A549 (cell line): ENCODE results near the gene CDK17. TPM values are rescaled to one million over a fixed set of nuclear protein-coding genes. Genes with fewer than 3 reads are reported as not detected.
"Not testable (repeated sequence)": the region's sequence is repeated elsewhere in the genome, so short reads cannot be mapped to it uniquely, and the experiment has no call there.

ENCODE experiments used
- ATAC-seq, 2 experiments: fragments of 200-7000 bp in 1 of 2; fragments of >200 bp in 1 of 2; cut with Nextera tagmentation in 1 of 2; cut with Tn5 transposase in 1 of 2; 3 replicates each; pipeline versions ENCODE4 v1.8.0 to v1.9.1; 2018 to 2020; ENCODE audit warnings: mild to moderate bottlenecking in 1 of 2, moderate library complexity in 1 of 2
- CTCF ChIA-PET: fragments of 300-600 bp; sonication (Branson Sonifier 250); formaldehyde crosslinking; extraction: SDS; loops from one replicate; lab custom pipeline; 2021; ENCODE audit warnings: antibody characterized with exemption, inconsistent platforms; lab: Yijun Ruan, JAX
- POLR2A ChIA-PET: fragments of 350-600 bp; formaldehyde crosslinking; extraction: SDS; loops from one replicate; lab custom pipeline; 2021; ENCODE audit warnings: antibody characterized with exemption, inconsistent platforms; lab: Yijun Ruan, JAX
- DNase-seq, 2 experiments: peaks; one replicate each; pipeline versions ENCODE4 v3.0.0 to v3.0.0-alpha.2; 2011 to 2016; ENCODE audit warnings: low read depth in 1 of 2, low spot score in 1 of 2
- FAIRE-seq: peaks from 2 replicates; lab custom pipeline; 2011; peaks lifted over from hg19 to GRCh38; lab: Jason Lieb, UNC
- H3K27ac ChIP-seq, 2 experiments: fragments of >200 bp; sonication (Bioruptor Twin); formaldehyde crosslinking; 3 replicates each; pipeline ENCODE4 v1.5.1; 2016 to 2017
- H3K4me1 ChIP-seq: fragments of >200 bp; sonication (Bioruptor Twin); formaldehyde crosslinking; 3 replicates; pipeline ENCODE4 v1.6.1; 2016
- H3K4me2 ChIP-seq: fragments of >200 bp; sonication (Bioruptor Twin); formaldehyde crosslinking; 3 replicates; pipeline ENCODE4 v1.6.1; 2016
- H3K4me3 ChIP-seq: fragments of >200 bp; sonication (Bioruptor Twin); formaldehyde crosslinking; 3 replicates; pipeline ENCODE4 v1.5.1; 2016
- H3K9me3 ChIP-seq: fragments of >200 bp; sonication (Bioruptor Twin); formaldehyde crosslinking; 3 replicates; pipeline ENCODE4 v1.6.1; 2016
- ATOH8 ChIP-seq: fragments of 250-450 bp; sonication (Bioruptor Pico); IDR thresholded peaks from 2 replicates; pipeline ENCODE4 v1.5.0; 2020; ENCODE audit warnings: low read depth, mild to moderate bottlenecking, moderate library complexity
- CHD2 ChIP-seq: fragments of 150-350 bp; IDR thresholded peaks from 2 replicates; pipeline ENCODE4 v1.6.1; 2014; ENCODE audit warnings: low read length; ENCODE audit not compliant: partially characterized antibody
- E2F6 ChIP-seq: IDR thresholded peaks from 2 replicates; pipeline ENCODE4 v1.6.1; 2012; ENCODE audit warnings: low read depth, borderline replicate concordance
- ESRRA ChIP-seq: fragments of 150-350 bp; IDR thresholded peaks from 2 replicates; pipeline ENCODE4 v1.6.1; 2014; ENCODE audit warnings: mild to moderate bottlenecking, low read length, borderline replicate concordance
- FOSL2 ChIP-seq, 2 experiments: fragments of 450-650 bp in 1 of 2; fragments of >200 bp in 1 of 2; sonication (Bioruptor Twin) in 1 of 2; formaldehyde crosslinking; IDR thresholded peaks; 2 replicates each; pipeline versions ENCODE4 v1.5.0 to v1.6.1; 2016 to 2020; ENCODE audit warnings: mild to moderate bottlenecking in 1 of 2, moderate library complexity in 1 of 2
- FOXS1 ChIP-seq: fragments of 250-450 bp; sonication (Bioruptor Pico); IDR thresholded peaks from 2 replicates; pipeline ENCODE4 v1.5.0; 2020; ENCODE audit warnings: mild to moderate bottlenecking, moderate library complexity
- HEYL ChIP-seq: fragments of 250-450 bp; sonication (Bioruptor Pico); IDR thresholded peaks from 2 replicates; pipeline ENCODE4 v1.8.0; 2021; ENCODE audit warnings: mild to moderate bottlenecking, moderate library complexity
- HOXA7 ChIP-seq: fragments of 250-450 bp; sonication (Bioruptor Pico); IDR thresholded peaks from 2 replicates; pipeline ENCODE4 v1.5.0; 2020; ENCODE audit warnings: mild to moderate bottlenecking, moderate library complexity
- KDM1A ChIP-seq: fragments of 200-600 bp; sonication (generic); IDR thresholded peaks from 2 replicates; pipeline ENCODE4 v1.6.1; 2016; ENCODE audit warnings: low read depth, mild to moderate bottlenecking
- MAZ ChIP-seq: fragments of 150-350 bp; IDR thresholded peaks from 2 replicates; pipeline ENCODE4 v1.6.1; 2014; ENCODE audit warnings: antibody characterized with exemption, low read depth, low read length, borderline replicate concordance
- NFE2L2 ChIP-seq: fragments of 150-350 bp; conservative IDR thresholded peaks from 2 replicates; pipeline ENCODE4 v1.6.1; 2014; ENCODE audit warnings: low read length
- POLR2A ChIP-seq: IDR thresholded peaks from 2 replicates; pipeline ENCODE4 v1.6.1; 2012; ENCODE audit warnings: mild to moderate bottlenecking, low read length
- POLR2AphosphoS2 ChIP-seq: conservative IDR thresholded peaks from 2 replicates; pipeline ENCODE4 v1.6.1; 2012; ENCODE audit warnings: low read length, improper control_type of control experiment, inconsistent platforms
- RAD21 ChIP-seq, 2 experiments: fragments of >200 bp in 1 of 2; sonication (Bioruptor Twin) in 1 of 2; formaldehyde crosslinking in 1 of 2; IDR thresholded peaks in 1 of 2; conservative IDR thresholded peaks in 1 of 2; 2 replicates in 1 of 2; 3 replicates in 1 of 2; pipeline ENCODE4 v1.6.1; 2012 to 2018; ENCODE audit warnings: inconsistent platforms in 1 of 2
- RCOR1 ChIP-seq: fragments of 150-350 bp; IDR thresholded peaks from 2 replicates; pipeline ENCODE4 v1.6.1; 2014; ENCODE audit warnings: antibody characterized with exemption, low read length, low read depth
- ZFP36 ChIP-seq: fragments of 450-650 bp; IDR thresholded peaks from 2 replicates; pipeline ENCODE4 v1.6.1; 2014; ENCODE audit warnings: borderline replicate concordance; ENCODE audit not compliant: partially characterized antibody
- ZNF302 ChIP-seq: fragments of 250-450 bp; sonication (Bioruptor Pico); IDR thresholded peaks from 2 replicates; pipeline ENCODE4 v1.9.0; 2021; ENCODE audit warnings: inconsistent platforms, mild to moderate bottlenecking, moderate library complexity
- WGBS: methylation state at CpG from one replicate; pipeline ENCODE4 v1.1.6; 2017; ENCODE audit errors: missing lambda C conversion rate; 5-methylcytosine and 5-hydroxymethylcytosine counted together
- polyA plus RNA-seq, 4 experiments: library from polyadenylated mRNA; depleted of rRNA in 3 of 4; stranded (reverse); fragments of >200 nt; fragmentation: RNase III in 1 of 4; extraction: RNeasy Plus Mini Kit Qiagen cat#74134 plus additional on column Dnase treatment in 1 of 4; gene quantifications; 2 replicates in 3 of 4; 3 replicates in 1 of 4; pipeline ENCODE4 v1.2.3, GENCODE V29; 2011 to 2017

Gene CDK17
- polyA plus RNA-seq, 2 of the 4 experiments (the other 2 are of a cell fraction), result 11.4 to 43.5 TPM

- no peak for TF ChIP-seq FOSL2 (IDR thresholded peaks at IDR 0.05)
- TF ChIP-seq FOSL2 (CRISPR knock-in tag; IDR thresholded peaks at IDR 0.05), result no peak
- TF ChIP-seq ESRRA, result no peak
- TF ChIP-seq ATOH8 (CRISPR knock-in tag), result no peak
- TF ChIP-seq ZFP36, result no peak
- no peak for TF ChIP-seq FOXS1 (CRISPR knock-in tag)
- TF ChIP-seq RAD21 (conservative IDR thresholded peaks at IDR 0.05 in 1 of 2, IDR thresholded peaks at IDR 0.05 in 1 of 2), result no peak
- TF ChIP-seq RCOR1, result no peak
- TF ChIP-seq ZNF302 (CRISPR knock-in tag), result no peak
- TF ChIP-seq E2F6, result no peak
- TF ChIP-seq MAZ, result no peak
- no peak for TF ChIP-seq POLR2A
- no peak for TF ChIP-seq NFE2L2
- no peak for TF ChIP-seq HEYL (CRISPR knock-in tag)
- TF ChIP-seq, all 56 proteins: peak for 0
- Histone ChIP-seq H3K9me3 (no peaks in the 10 kb centered on the region), H3K4me3 (no peak overlapping the region), H3K4me2 (no peak overlapping the region), H3K4me1 (no peaks in the 10 kb centered on the region), H3K27ac (no peak overlapping the region)
- ChIA-PET CTCF (interaction anchor here (0.7 to 1.7 kb wide), 3 partner anchors 11 to 36 kb away, joined by 3 to 4 read pairs (median 3); no protein-coding TSS in a partner anchor), POLR2A (no interaction called here)
- ATAC-seq, result no peak
- DNase-seq, result no peak
- no peak for FAIRE-seq
- 93% methylated on average over 1 of the region's 1 CpG for whole genome bisulfite sequencing
Observed at GRCh38 chr12:96437171-96437445, 36.9 kb upstream of the CDK17 start.

DNA sequence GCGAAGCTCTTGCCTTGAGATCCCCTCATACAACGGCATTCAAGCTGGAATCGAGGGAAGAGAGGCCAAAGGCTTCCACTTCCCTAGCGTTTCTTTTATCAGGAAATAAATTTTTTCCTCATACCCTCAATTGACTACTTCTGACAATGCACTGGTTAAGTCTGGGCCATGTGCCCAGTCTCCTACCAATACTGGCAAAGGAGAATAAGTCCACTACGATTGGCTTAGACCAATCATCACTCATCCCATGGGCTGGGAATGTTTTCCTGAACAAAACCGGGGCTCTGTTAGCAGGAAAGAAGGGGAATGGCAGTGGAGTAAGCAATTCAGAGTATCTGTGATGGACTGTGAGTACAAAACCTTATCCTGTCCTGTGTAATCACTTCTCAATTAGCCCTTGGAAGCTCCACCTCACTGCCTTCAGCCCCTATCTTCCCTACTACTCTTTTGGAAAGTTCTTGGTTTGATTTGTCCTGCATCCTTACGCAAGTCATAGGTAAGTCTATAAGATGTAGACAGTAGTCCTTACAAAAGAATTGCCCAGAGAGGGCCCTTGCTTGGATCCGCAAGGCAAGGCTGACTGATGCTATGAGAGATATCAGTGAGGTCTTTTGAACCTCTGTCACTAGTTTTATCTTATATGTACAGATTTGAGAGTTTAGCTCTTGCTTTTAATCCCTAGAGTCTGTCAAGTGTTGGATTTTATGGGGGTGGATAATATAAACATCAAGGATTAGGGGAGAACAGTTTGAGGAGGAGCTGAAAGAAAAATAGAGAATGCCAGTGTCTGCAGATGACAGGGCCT is 36.3 kb upstream of the CDK17 start:
- Histone ChIP-seq H3K9me3 (no peaks in the 10 kb centered on the region), H3K4me3 (no peak overlapping the region), H3K4me2 (no peak overlapping the region), H3K4me1 (peaks cover 1% of the 10 kb centered on the region; the same call in 1 of the 3 replicates), H3K27ac (no peak overlapping the region)
- no peak for FAIRE-seq
- no peak for DNase-seq
- ChIA-PET CTCF (interaction anchor here (0.7 to 1.7 kb wide), 3 partner anchors 10 to 35 kb away, joined by 3 to 4 read pairs (median 3); no protein-coding TSS in a partner anchor), POLR2A (no interaction called here)
- TF ChIP-seq POLR2AphosphoS2 (no peak), RCOR1 (no peak), KDM1A (no peak)
- ATAC-seq, result no peak
- WGBS, result 78% methylated on average over 8 of the region's 8 CpGs

DNA sequence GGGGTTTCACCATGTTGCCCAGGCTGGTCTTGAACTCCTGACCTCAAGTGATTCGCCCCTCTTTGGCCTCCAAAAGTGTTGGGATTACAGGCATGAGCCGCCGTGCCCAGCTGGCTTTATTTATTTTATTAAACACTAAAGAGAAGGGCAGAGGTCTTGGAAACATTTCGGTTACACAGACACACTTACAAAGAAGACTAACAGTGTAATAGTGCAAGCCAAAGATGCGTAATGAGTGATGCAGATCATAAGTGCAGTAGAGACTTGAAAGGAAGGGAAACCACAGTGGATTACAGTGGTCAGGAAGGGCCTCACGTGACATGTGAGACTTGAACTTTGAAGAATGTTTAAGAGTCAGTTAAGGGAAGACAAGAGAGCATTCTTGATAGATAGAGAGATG is 33.9 kb upstream of the CDK17 start:
- Histone ChIP-seq H3K9me3 (no peaks in the 10 kb centered on the region), H3K4me1 (peaks cover 6% of the 10 kb centered on the region; the same call in 1 of the 3 replicates), H3K27ac (no peak overlapping the region), H3K4me2 (no peak overlapping the region), H3K4me3 (no peak overlapping the region)
- TF ChIP-seq RAD21 (conservative IDR thresholded peaks at IDR 0.05 in 1 of 2, IDR thresholded peaks at IDR 0.05 in 1 of 2) (no peak), CHD2 (no peak), HOXA7 (CRISPR knock-in tag) (no peak), FOSL2 (IDR thresholded peaks at IDR 0.05) (no peak), FOSL2 (CRISPR knock-in tag; IDR thresholded peaks at IDR 0.05) (no peak)
- FAIRE-seq (no peak), ATAC-seq (no peak), DNase-seq (no peak)
- WGBS, result 80% methylated on average over 6 of the region's 6 CpGs
- CTCF ChIA-PET, result interaction anchor here (0.6 to 1.2 kb wide), 5 partner anchors 12 to 425 kb away, joined by 3 to 6 read pairs (median 3); partner anchors contain the start of gene CDK17
- POLR2A ChIA-PET, result no interaction called here

GRCh38 chr12:96432496-96433321 is 32.5 kb upstream of the CDK17 start:
- H3K4me3 ChIP-seq, ATAC-seq, H3K4me1 ChIP-seq, H3K9me3 ChIP-seq, DNase-seq, H3K4me2 ChIP-seq, POLR2A ChIA-PET, FAIRE-seq, H3K27ac ChIP-seq: not testable (repeated sequence)
- CTCF ChIA-PET, result interaction anchor here (0.6 to 1.9 kb wide), 4 partner anchors 10 to 60 kb away, joined by 3 to 8 read pairs (median 4); partner anchors contain the start of genes CDK17 and CFAP54
- WGBS, result 81% methylated on average over 4 of the region's 4 CpGs
